GM23338 (cell line): ENCODE measurements around the gene BOD1.

Experiments used
- CREB1 ChIP-seq: fragments of 250-450 bp; sonication (Bioruptor Pico); IDR thresholded peaks from 2 replicates; pipeline ENCODE4 v1.5.0; 2020; ENCODE audit warnings: low read depth, mild to moderate bottlenecking, moderate library complexity
- CTCF ChIP-seq, 2 experiments: fragments of 200-600 bp in 1 of 2; sonication (generic) in 1 of 2; conservative IDR thresholded peaks; 2 replicates each; pipeline versions ENCODE4 v1.5.1 to v1.6.1; 2016 to 2017; ENCODE audit warnings: antibody characterized with exemption in 2 of 2, low read depth in 2 of 2, mild to moderate bottlenecking in 2 of 2, moderate library complexity in 1 of 2
- ETS1 ChIP-seq: IDR thresholded peaks from 2 replicates; pipeline ENCODE4 v1.6.1; 2016; ENCODE audit warnings: antibody characterized with exemption
- EZH2 ChIP-seq: fragments of 200-600 bp; sonication (generic); IDR thresholded peaks from one replicate; pipeline ENCODE4 v1.8.0; 2017; ENCODE audit warnings: antibody characterized with exemption, mild to moderate bottlenecking, low read depth; ENCODE audit not compliant: unreplicated experiment
- EZH2phosphoT487 ChIP-seq: fragments of 200-600 bp; sonication (generic); IDR thresholded peaks from one replicate; pipeline ENCODE4 v1.8.1; 2018; ENCODE audit warnings: antibody characterized with exemption; ENCODE audit not compliant: unreplicated experiment
- JUNB ChIP-seq: IDR thresholded peaks from one replicate; pipeline ENCODE4 v1.6.1; 2016; ENCODE audit warnings: antibody characterized with exemption; ENCODE audit not compliant: unreplicated experiment
- NANOG ChIP-seq: IDR thresholded peaks from 2 replicates; pipeline ENCODE4 v1.6.1; 2016; ENCODE audit warnings: antibody characterized with exemption, borderline replicate concordance
- POLR2AphosphoS5 ChIP-seq: IDR thresholded peaks from 2 replicates; pipeline ENCODE4 v1.6.1; 2016; ENCODE audit warnings: antibody characterized with exemption, low read depth
- REST ChIP-seq: IDR thresholded peaks from one replicate; pipeline ENCODE4 v1.6.1; 2018; ENCODE audit warnings: antibody characterized with exemption; ENCODE audit not compliant: unreplicated experiment
- STAT1 ChIP-seq: IDR thresholded peaks from one replicate; pipeline ENCODE4 v1.6.1; 2016; ENCODE audit warnings: antibody characterized with exemption; ENCODE audit not compliant: unreplicated experiment
- ZNF114 ChIP-seq: fragments of 250-450 bp; sonication (Bioruptor Pico); IDR thresholded peaks from 2 replicates; pipeline ENCODE4 v1.5.0; 2020; ENCODE audit warnings: mild to moderate bottlenecking, moderate library complexity

- TF ChIP-seq CTCF (conservative IDR thresholded peaks at IDR 0.05; ENCODE audit: low read depth in 2 of 2) (no peak), EZH2 (no peak), POLR2AphosphoS5 (no peak), NANOG (no peak), EZH2phosphoT487 (no peak), STAT1 (no peak), CREB1 (CRISPR knock-in tag) (no peak), REST (no peak), JUNB (no peak), ETS1 (no peak), ZNF114 (no peak)
These were observed 10.8 kb upstream of the BOD1 start for GRCh38 chr5:173627271-173627670.
